Panc1 (cell line): Measurements from ENCODE around the gene HDLBP. TPM values are rescaled to one million over a fixed set of nuclear protein-coding genes. Genes with fewer than 3 reads are reported as not detected.
A peak's percentile ranks its signal among the peaks of the same experiment; 100 is the strongest.
"Not testable (repeated sequence)": the region's sequence is repeated elsewhere in the genome, so short reads cannot be mapped to it uniquely, and the experiment has no call there.

ENCODE experiments used
- ATAC-seq: fragments of 200-7000 bp; cut with Tn5 transposase; 2 replicates; pipeline ENCODE4 v1.9.1; 2020; ENCODE audit warnings: mild to moderate bottlenecking, moderate library complexity
- BruUV-seq: library from RNA; stranded (reverse); fragments of 400-500 nt; replicated peaks from 2 replicates; lab custom pipeline; 2021; lab: Mats Ljungman, UMichigan
- CTCF ChIA-PET: fragments of 300-600 bp; sonication (Branson Sonifier 250); formaldehyde crosslinking; loops from one replicate; lab custom pipeline; 2022; ENCODE audit warnings: antibody characterized with exemption; lab: Charles Lee
- POLR2A ChIA-PET: fragments of 300-600 bp; sonication (Branson Sonifier 250); formaldehyde crosslinking; loops from one replicate; lab custom pipeline; 2022; ENCODE audit warnings: antibody characterized with exemption; lab: Charles Lee
- DNase-seq: peaks from one replicate; pipeline ENCODE4 v3.0.0-alpha.2; 2010; ENCODE audit warnings: low read depth, low spot score
- H3K27ac ChIP-seq: 2 replicates; pipeline ENCODE4 v1.5.1; 2011; ENCODE audit warnings: mild to moderate bottlenecking, low read length, inconsistent platforms
- H3K27me3 ChIP-seq: fragments of 200-500 bp; sonication (Bioruptor generic); 2 replicates; pipeline ENCODE4 v1.6.0; 2014; ENCODE audit warnings: low read length, inconsistent platforms; ENCODE audit not compliant: control insufficient read depth, insufficient read depth
- H3K36me3 ChIP-seq: fragments of 200-500 bp; sonication (Bioruptor generic); 2 replicates; pipeline ENCODE4 v1.5.1; 2014; ENCODE audit warnings: inconsistent platforms, mild to moderate bottlenecking, low read length, moderate library complexity; ENCODE audit not compliant: control insufficient read depth, insufficient read depth
- H3K4me1 ChIP-seq: 2 replicates; pipeline ENCODE4 v1.5.1; 2011; ENCODE audit warnings: inconsistent platforms, mild to moderate bottlenecking, low read length, moderate library complexity; ENCODE audit not compliant: control insufficient read depth, insufficient read depth
- H3K4me3 ChIP-seq, 2 experiments: 2 replicates each; pipeline ENCODE4 v1.5.1; 2011 to 2012; ENCODE audit warnings: low read depth in 2 of 2, low read length in 2 of 2, mild to moderate bottlenecking in 2 of 2, inconsistent platforms in 1 of 2, moderate library complexity in 1 of 2
- H3K9me3 ChIP-seq: fragments of 200-500 bp; sonication (Bioruptor generic); 2 replicates; pipeline ENCODE4 v1.5.1; 2014; ENCODE audit warnings: low read depth, mild to moderate bottlenecking, inconsistent platforms, low read length, moderate library complexity; ENCODE audit not compliant: control insufficient read depth, insufficient read depth
- CTCF ChIP-seq: fragments of 450-650 bp; IDR thresholded peaks from 2 replicates; pipeline ENCODE4 v1.5.1; 2017; ENCODE audit warnings: mild to moderate bottlenecking
- POLR2AphosphoS5 ChIP-seq: IDR thresholded peaks from 2 replicates; pipeline ENCODE4 v1.6.1; 2012; ENCODE audit warnings: mild to moderate bottlenecking, low read depth, low read length, moderate library complexity
- REST ChIP-seq, 2 experiments: IDR thresholded peaks; 2 replicates each; pipeline ENCODE4 v1.6.1; 2011 to 2012; ENCODE audit warnings: low read depth in 2 of 2, control low read depth in 1 of 2, low read length in 1 of 2, mild to moderate bottlenecking in 1 of 2, moderate library complexity in 1 of 2; ENCODE audit not compliant: insufficient read depth in 1 of 2
- SIN3A ChIP-seq: IDR thresholded peaks from 2 replicates; pipeline ENCODE4 v1.6.1; 2012; ENCODE audit warnings: low read depth, mild to moderate bottlenecking, low read length, moderate library complexity, borderline replicate concordance; ENCODE audit not compliant: insufficient read depth
- TCF7L2 ChIP-seq: IDR thresholded peaks from 2 replicates; pipeline ENCODE4 v1.6.1; 2011; ENCODE audit warnings: mild to moderate bottlenecking, low read depth, low read length, inconsistent platforms
- in situ Hi-C: cut with HindIII; loops from 2 replicates; pipeline ENCODE4 v1.10.0; 2016; ENCODE audit warnings: low sequenced_read_pairs, low pct_unique_long_range_greater_than_20kb
- intact Hi-C: fragments of 100-400 bp; cut with micrococcal nuclease; formaldehyde crosslinking; loops from one replicate; pipeline ENCODE4 v1.10.0; 2022; ENCODE audit not compliant: unreplicated experiment
- total RNA-seq: library from RNA; stranded (reverse); gene quantifications from one replicate; pipeline ENCODE4 v1.2.1, GENCODE V29; 2021; ENCODE audit not compliant: unreplicated experiment

The HDLBP gene
- total RNA-seq, 1 experiment from 2014 or later: 656 TPM

GRCh38 chr2:241295326-241296095, 20.0 kb downstream of the HDLBP start:
- no peak for DNase-seq
- no peak for TF ChIP-seq SIN3A
- no peak for TF ChIP-seq TCF7L2
- no peak for TF ChIP-seq REST (IDR thresholded peaks at IDR 0.05; ENCODE audit: insufficient read depth in 1 of 2, low read depth in 2 of 2, low read length in 1 of 2)
- TF ChIP-seq POLR2AphosphoS5: no peak
- no peak for TF ChIP-seq CTCF
- ChIA-PET POLR2A (interaction anchor here (0.7 kb wide), 1 partner anchor 21 kb away, joined by 3 read pairs; no protein-coding TSS in a partner anchor), CTCF (no interaction called here)
- in situ Hi-C loops (no loop called here), intact Hi-C loops (no loop called here)
- H3K4me3 ChIP-seq: no peak overlapping the region
- no peaks in the 10 kb centered on the region for H3K36me3 ChIP-seq
- H3K27me3 ChIP-seq: no peaks in the 10 kb centered on the region
- TSS peak; percentile 24 for BruUV-seq
- H3K9me3 ChIP-seq: no peaks in the 10 kb centered on the region
- no peak overlapping the region for H3K27ac ChIP-seq
- H3K4me1 ChIP-seq: peaks cover 3% of the 10 kb centered on the region; the same call in 1 of the 2 replicates
- no peak for ATAC-seq

GRCh38 chr2:241293378-241293797, 22.1 kb downstream of the HDLBP start:
- POLR2A ChIA-PET: interaction anchor here (0.8 kb wide), 1 partner anchor 22 kb away, joined by 4 read pairs; the partner anchor contains the start of genes HDLBP and SEPTIN2
- H3K36me3 ChIP-seq, CTCF ChIA-PET, BruUV-seq, H3K9me3 ChIP-seq, H3K27me3 ChIP-seq, H3K4me3 ChIP-seq, H3K27ac ChIP-seq, intact Hi-C loops, DNase-seq, H3K4me1 ChIP-seq, in situ Hi-C loops: not testable (repeated sequence)
- ATAC-seq: 0 out of 2 replicates have a peak, but pooled peaks have one; percentile 30

- Histone ChIP-seq H3K4me1 (no peaks in the 10 kb centered on the region), H3K27ac (no peak overlapping the region), H3K36me3 (no peaks in the 10 kb centered on the region), H3K9me3 (no peaks in the 10 kb centered on the region), H3K4me3 (no peak overlapping the region), H3K27me3 (no peaks in the 10 kb centered on the region)
- DNase-seq: no peak
- POLR2A ChIA-PET: no interaction called here
- in situ Hi-C loops: no loop called here
- CTCF ChIA-PET: no interaction called here
- ATAC-seq: no peak
- TF ChIP-seq SIN3A (no peak), POLR2AphosphoS5 (no peak), CTCF (no peak), REST (IDR thresholded peaks at IDR 0.05; ENCODE audit: insufficient read depth in 1 of 2, low read depth in 2 of 2, low read length in 1 of 2) (no peak), TCF7L2 (no peak)
- intact Hi-C loops: no loop called here
- BruUV-seq: no TSS peak
These were observed 23.5 kb downstream of the HDLBP start for GRCh38 chr2:241291977-241292376.
